Calu3 (cell line): ENCODE data around the gene ART5. TPM values are rescaled to one million over a fixed set of nuclear protein-coding genes. Genes with fewer than 3 reads are reported as not detected.
"Not testable (repeated sequence)": the region's sequence is repeated elsewhere in the genome, so short reads cannot be mapped to it uniquely, and the experiment has no call there.

Experiments used
- BruUV-seq: library from RNA; stranded (reverse); fragments of 400-500 nt; replicated peaks from 2 replicates; lab custom pipeline; 2021; lab: Mats Ljungman, UMichigan
- CTCF ChIA-PET: fragments of 300-600 bp; sonication (Branson Sonifier 250); formaldehyde crosslinking; loops from one replicate; lab custom pipeline; 2022; ENCODE audit warnings: antibody characterized with exemption; lab: Charles Lee
- DNase-seq: peaks from one replicate; pipeline ENCODE4 v3.0.0; 2022
- H3K27ac Mint-ChIP-seq: one replicate; pipeline ENCODE4 v1.8.0; 2022; ENCODE audit warnings: mixed read lengths; ENCODE audit not compliant: unreplicated experiment
- H3K27me3 Mint-ChIP-seq: one replicate; pipeline ENCODE4 v1.8.0; 2022; ENCODE audit warnings: mixed read lengths; ENCODE audit not compliant: unreplicated experiment
- H3K36me3 Mint-ChIP-seq: one replicate; pipeline ENCODE4 v1.8.0; 2022; ENCODE audit warnings: mild to moderate bottlenecking, moderate library complexity, mixed read lengths; ENCODE audit not compliant: insufficient read depth, unreplicated experiment
- H3K4me1 Mint-ChIP-seq: one replicate; pipeline ENCODE4 v1.8.0; 2022; ENCODE audit warnings: mild to moderate bottlenecking, low read depth, mixed read lengths; ENCODE audit not compliant: unreplicated experiment
- H3K4me3 Mint-ChIP-seq: one replicate; pipeline ENCODE4 v1.8.0; 2022; ENCODE audit warnings: mild to moderate bottlenecking, low read depth, moderate library complexity, mixed read lengths; ENCODE audit not compliant: unreplicated experiment
- H3K9me3 Mint-ChIP-seq: one replicate; pipeline ENCODE4 v1.8.0; 2022; ENCODE audit warnings: low read depth, mixed read lengths; ENCODE audit not compliant: unreplicated experiment
- intact Hi-C: fragments of 100-400 bp; cut with micrococcal nuclease; formaldehyde crosslinking; loops from one replicate; pipeline ENCODE4 v1.10.0; 2022; ENCODE audit not compliant: unreplicated experiment
- total RNA-seq: library from RNA; stranded (reverse); gene quantifications from 2 replicates; pipeline ENCODE4 v1.2.3, GENCODE V29; 2022

Gene ART5
- total RNA-seq, 1 experiment from 2014 or later = not detected

DNA sequence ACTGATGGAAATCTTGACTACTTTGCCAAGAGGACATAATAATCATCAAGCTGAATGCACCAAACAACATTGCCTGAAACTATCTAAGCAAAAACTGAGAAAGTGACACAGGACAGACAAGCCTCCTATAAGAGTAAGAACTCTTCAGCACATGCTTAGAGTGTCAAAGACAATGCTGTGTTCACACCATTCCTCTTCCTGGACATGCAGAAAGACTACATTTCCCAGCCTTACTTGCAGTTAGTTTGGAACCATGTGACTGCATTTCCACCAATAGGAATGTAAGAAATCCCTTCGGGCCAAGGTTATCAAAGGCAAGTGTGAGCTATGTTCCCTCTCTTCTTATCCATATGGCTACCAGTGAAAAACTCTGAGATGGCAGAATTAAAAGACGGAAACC, 51.6 kb downstream of the ART5 start:
- H3K27me3 Mint-ChIP-seq = peaks cover 44% of the 10 kb centered on the region
- DNase-seq, H3K27ac Mint-ChIP-seq: not testable (repeated sequence)

GRCh38 chr11:3588776-3589175, 53.0 kb downstream of the ART5 start:
- BruUV-seq, H3K36me3 Mint-ChIP-seq, CTCF ChIA-PET, H3K27ac Mint-ChIP-seq, intact Hi-C loops, H3K9me3 Mint-ChIP-seq, H3K4me1 Mint-ChIP-seq, DNase-seq, H3K4me3 Mint-ChIP-seq: not testable (repeated sequence)
- H3K27me3 Mint-ChIP-seq = peaks cover 59% of the 10 kb centered on the region

More for the DNA sequence above, 51.6 kb downstream of the ART5 start:
- H3K4me3 Mint-ChIP-seq, H3K4me1 Mint-ChIP-seq, H3K36me3 Mint-ChIP-seq, BruUV-seq, CTCF ChIA-PET, intact Hi-C loops, H3K9me3 Mint-ChIP-seq: not testable (repeated sequence)

Other genes starting within 250 kb of the ART5 start
- gene ART1, start 3.1 kb upstream of the ART5 start, total RNA-seq = not detected in 2 replicates
- gene CHRNA10, start 29.4 kb upstream of the ART5 start, total RNA-seq = 6.5 and 6.9 TPM in 2 replicates
- 114 and 126 TPM in 2 replicates for gene NUP98, start 155.6 kb upstream of the ART5 start, total RNA-seq
- 35.2 and 38.0 TPM in 2 replicates for gene PGAP2, start 166.6 kb upstream of the ART5 start, total RNA-seq
- gene RHOG, start 199.0 kb upstream of the ART5 start, total RNA-seq = 28.2 and 31.2 TPM in 2 replicates
- 53.7 and 60.1 TPM in 2 replicates for gene STIM1, start 213.7 kb upstream of the ART5 start, total RNA-seq